Measurements from ENCODE around the gene KCNH1.
A peak's percentile ranks its signal among the peaks of the same experiment; 100 is the strongest.

Gene KCNH1

GRCh38 chr1:210683403-210684047 lies 450.4 kb downstream of the KCNH1 start:
- Histone ChIP-seq H3K4me1 (ENCODE audit: low read depth, poor library complexity, severe bottlenecking) (peaks cover 43% of the 10 kb centered on the region), H3K4me2 (peak overlapping the region; percentile 76), H3K27ac (no peak overlapping the region)

GRCh38 chr1:210681158-210681557 lies 452.8 kb downstream of the KCNH1 start:
- Histone ChIP-seq H3K4me1 (ENCODE audit: low read depth, poor library complexity, severe bottlenecking) (peaks cover 38% of the 10 kb centered on the region), H3K4me2 (no peak overlapping the region), H4K20me1 (ENCODE audit: insufficient read depth) (no peaks in the 10 kb centered on the region), H3K36me3 (ENCODE audit: insufficient read depth) (no peaks in the 10 kb centered on the region), H3K27ac (no peak overlapping the region), H3K27me3 (ENCODE audit: insufficient read depth, low read depth) (no peaks in the 10 kb centered on the region), H2AFZ (ENCODE audit: low read depth) (no peak overlapping the region), H3K79me2 (ENCODE audit: insufficient read depth, low read depth) (no peaks in the 10 kb centered on the region), H3K9ac (no peak overlapping the region), H3K4me3 (IDR thresholded peaks at IDR 0.05; ENCODE audit: insufficient read depth, low read depth, low read length) (no peak overlapping the region)
- no peak for TF ChIP-seq CTCF (conservative IDR thresholded peaks at IDR 0.05; ENCODE audit: low read depth, low read length)

More at GRCh38 chr1:210683403-210684047, 450.4 kb downstream of the KCNH1 start:
- TF ChIP-seq CTCF (conservative IDR thresholded peaks at IDR 0.05; ENCODE audit: low read depth, low read length): no peak
- Histone ChIP-seq H3K4me3 (IDR thresholded peaks at IDR 0.05; ENCODE audit: insufficient read depth, low read depth, low read length) (no peak overlapping the region), H2AFZ (ENCODE audit: low read depth) (no peak overlapping the region), H3K36me3 (ENCODE audit: insufficient read depth) (no peaks in the 10 kb centered on the region), H4K20me1 (ENCODE audit: insufficient read depth) (no peaks in the 10 kb centered on the region), H3K27me3 (ENCODE audit: insufficient read depth, low read depth) (no peaks in the 10 kb centered on the region), H3K9ac (no peak overlapping the region), H3K79me2 (ENCODE audit: insufficient read depth, low read depth) (no peaks in the 10 kb centered on the region)

- Histone ChIP-seq H3K36me3 (ENCODE audit: insufficient read depth) (no peaks in the 10 kb centered on the region), H3K27ac (no peak overlapping the region), H2AFZ (ENCODE audit: low read depth) (no peak overlapping the region), H3K4me1 (ENCODE audit: low read depth, poor library complexity, severe bottlenecking) (peaks cover 10% of the 10 kb centered on the region), H3K79me2 (ENCODE audit: insufficient read depth, low read depth) (no peaks in the 10 kb centered on the region), H3K9ac (no peak overlapping the region), H4K20me1 (ENCODE audit: insufficient read depth) (no peaks in the 10 kb centered on the region), H3K4me2 (no peak overlapping the region), H3K4me3 (IDR thresholded peaks at IDR 0.05; ENCODE audit: insufficient read depth, low read depth, low read length) (no peak overlapping the region), H3K27me3 (ENCODE audit: insufficient read depth, low read depth) (no peaks in the 10 kb centered on the region)
- no peak for TF ChIP-seq CTCF (conservative IDR thresholded peaks at IDR 0.05; ENCODE audit: low read depth, low read length)
These were observed 455.6 kb downstream of the KCNH1 start for GRCh38 chr1:210678306-210678705.

GRCh38 chr1:210677533-210677932 lies 456.4 kb downstream of the KCNH1 start:
- Histone ChIP-seq H3K36me3 (ENCODE audit: insufficient read depth) (no peaks in the 10 kb centered on the region), H3K4me2 (no peak overlapping the region), H3K27me3 (ENCODE audit: insufficient read depth, low read depth) (no peaks in the 10 kb centered on the region), H3K4me1 (ENCODE audit: low read depth, poor library complexity, severe bottlenecking) (peaks cover 6% of the 10 kb centered on the region), H2AFZ (ENCODE audit: low read depth) (no peak overlapping the region), H3K79me2 (ENCODE audit: insufficient read depth, low read depth) (no peaks in the 10 kb centered on the region), H3K4me3 (IDR thresholded peaks at IDR 0.05; ENCODE audit: insufficient read depth, low read depth, low read length) (no peak overlapping the region), H4K20me1 (ENCODE audit: insufficient read depth) (no peaks in the 10 kb centered on the region), H3K9ac (no peak overlapping the region), H3K27ac (no peak overlapping the region)
- no peak for TF ChIP-seq CTCF (conservative IDR thresholded peaks at IDR 0.05; ENCODE audit: low read depth, low read length)
